Raji (cell line): Measurements from ENCODE around the gene HAPLN2.

Experiments used
- POLR2A ChIP-seq: IDR thresholded peaks from 2 replicates; pipeline ENCODE4 v1.6.1; 2011; ENCODE audit warnings: low read depth, low read length, control low read depth; ENCODE audit not compliant: insufficient read depth

Gene HAPLN2

DNA sequence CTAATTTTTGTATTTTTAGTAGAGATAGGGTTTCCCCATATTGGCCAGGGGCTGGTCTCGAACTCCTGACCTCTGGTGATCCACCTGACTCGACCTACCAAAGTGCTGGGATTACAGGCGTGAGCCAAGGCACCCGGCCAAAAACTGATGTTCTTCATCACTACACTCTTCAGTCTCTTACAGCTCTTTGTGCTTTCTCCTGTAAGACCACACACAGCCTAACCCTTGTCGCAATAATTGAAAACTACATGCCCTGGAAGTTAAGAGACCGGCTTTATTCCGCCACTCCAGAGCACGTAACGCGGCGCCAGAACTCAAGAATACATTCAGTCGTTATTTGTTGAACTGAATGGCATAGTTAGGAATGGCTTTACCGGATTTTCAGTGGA lies 18.5 kb upstream of the HAPLN2 start:
- TF ChIP-seq POLR2A, result no peak

DNA sequence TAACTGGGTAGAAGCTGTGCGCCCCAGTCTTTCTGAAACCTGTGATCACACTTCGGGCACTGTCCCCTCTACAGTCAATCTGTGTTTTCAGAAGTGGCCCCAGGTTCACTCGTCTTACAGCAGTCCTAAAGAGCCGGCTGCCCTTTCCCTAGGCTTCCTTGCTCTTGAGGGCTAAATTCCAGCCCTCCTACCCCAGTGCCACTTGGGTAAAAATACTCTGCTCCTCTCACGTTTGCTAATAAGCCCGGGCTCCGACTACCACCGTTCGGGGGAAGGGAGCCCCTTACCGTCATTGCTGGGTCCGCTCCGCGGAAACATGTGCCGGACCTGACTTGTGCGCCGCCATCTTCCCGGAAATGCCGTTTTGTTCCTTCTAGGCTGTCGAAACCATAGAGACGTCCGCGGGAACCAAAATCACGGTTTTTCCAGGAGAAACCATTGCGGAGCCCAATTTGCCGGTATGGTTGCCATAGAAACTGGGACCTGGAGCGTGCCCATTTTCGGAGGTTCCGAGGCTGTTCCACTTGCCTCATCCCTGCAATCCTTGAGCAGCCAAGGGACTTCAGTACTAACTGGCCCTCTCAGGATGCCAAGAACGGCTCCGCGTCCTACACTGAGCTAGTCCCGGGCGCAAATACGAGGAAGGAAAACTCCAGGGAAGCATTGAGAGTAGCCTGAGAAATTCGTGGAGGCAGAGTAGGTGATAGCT lies 17.9 kb upstream of the HAPLN2 start, which contains the start of gene GPATCH4:
Gene GPATCH4 (minus strand): TSS at position 358 of the 709 bp plus-strand sequence.
- TF ChIP-seq POLR2A, result peak; percentile 83

DNA sequence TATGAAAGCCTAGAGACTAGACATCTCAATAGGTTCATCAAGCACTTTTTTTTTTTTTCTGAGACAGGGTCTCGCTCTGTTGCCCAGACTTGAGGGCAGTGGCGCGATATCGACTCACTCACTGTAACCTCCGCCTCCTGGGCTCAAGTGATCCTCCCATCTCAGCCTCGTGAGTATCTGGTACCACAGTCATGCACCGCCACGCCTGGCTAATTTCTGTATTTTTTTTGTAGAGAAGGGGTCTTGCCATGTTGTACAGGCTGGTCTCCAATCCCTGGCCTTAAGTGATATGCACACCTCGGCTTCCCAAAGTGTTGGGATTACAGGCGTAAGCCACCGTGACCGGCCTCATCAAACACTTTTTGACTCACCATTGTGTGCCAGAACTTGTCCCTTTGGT lies 17.3 kb upstream of the HAPLN2 start:
- TF ChIP-seq POLR2A, result no peak

DNA sequence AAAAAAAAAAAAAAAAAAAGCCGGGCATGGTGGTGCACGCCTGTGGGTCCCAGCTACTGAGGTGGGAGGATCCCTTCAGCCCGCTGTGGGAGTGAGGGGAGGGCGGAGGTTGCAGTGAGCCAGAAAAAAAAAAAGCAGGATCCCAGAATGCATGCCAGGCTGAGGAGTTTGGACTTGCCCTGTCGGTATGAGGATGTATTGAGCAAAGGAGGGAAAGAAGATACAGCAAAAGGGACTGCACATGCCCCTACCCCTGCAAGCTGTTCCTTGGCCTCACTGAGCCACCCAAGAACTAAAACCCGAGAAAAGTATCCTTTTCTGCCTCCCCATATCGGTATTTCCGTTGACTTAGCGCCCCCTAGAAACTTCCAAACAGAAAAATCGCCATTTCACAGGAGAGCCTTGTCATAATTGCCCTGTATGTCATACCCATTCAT lies 16.6 kb upstream of the HAPLN2 start:
- 0 out of 2 replicates have a peak, but pooled peaks have one; percentile 14 for TF ChIP-seq POLR2A

DNA sequence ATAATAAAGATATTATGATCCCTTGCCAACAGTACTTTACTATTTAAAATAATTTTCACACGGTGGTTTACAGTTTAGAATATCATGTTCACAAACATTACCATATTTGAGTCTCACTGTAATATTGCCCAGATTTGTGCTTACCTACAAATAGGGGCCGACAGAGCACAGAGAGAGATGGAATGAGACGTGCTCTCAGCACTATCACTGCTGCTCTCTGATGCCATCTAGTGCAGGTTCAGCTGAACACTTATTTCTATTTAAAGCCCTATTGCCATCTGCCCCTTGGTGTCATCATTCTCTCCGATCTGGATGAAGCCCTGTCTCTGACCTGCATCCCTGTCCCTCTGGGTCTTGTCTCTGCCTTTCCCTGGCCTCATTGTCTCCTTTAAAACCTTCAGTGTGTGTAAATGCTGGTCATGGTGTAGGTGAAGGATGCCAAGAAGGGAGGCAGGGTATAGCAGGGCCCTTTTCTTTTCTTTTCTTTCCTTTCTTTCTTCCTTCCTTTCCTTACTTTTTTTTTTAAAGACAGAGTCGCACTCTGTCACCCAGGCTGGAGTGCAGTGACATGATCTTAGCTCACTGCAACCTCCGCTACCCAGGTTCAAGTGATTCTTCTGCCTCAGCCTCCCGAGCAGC lies 11.1 kb upstream of the HAPLN2 start:
- TF ChIP-seq POLR2A, result 0 out of 2 replicates have a peak, but pooled peaks have one; percentile 23

DNA sequence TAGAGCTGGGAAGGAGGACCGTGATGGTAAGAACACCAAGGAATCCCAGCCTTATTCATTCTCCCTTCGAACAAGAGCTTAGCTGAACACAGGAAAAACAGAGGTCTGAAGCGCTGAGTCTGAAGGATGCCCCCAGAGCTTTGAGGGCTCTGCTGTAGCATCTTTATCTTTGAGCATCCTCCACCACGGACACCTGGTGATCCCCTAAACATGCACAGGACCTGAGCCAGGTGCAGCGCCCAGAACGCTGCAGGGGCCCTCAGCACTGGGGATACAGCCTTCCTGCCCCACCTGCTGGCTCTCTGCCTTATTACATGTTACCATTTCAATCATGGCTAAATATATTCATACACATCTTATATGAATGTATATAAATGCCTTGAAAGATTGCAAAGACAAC lies 10.2 kb upstream of the HAPLN2 start:
- TF ChIP-seq POLR2A, result no peak

DNA sequence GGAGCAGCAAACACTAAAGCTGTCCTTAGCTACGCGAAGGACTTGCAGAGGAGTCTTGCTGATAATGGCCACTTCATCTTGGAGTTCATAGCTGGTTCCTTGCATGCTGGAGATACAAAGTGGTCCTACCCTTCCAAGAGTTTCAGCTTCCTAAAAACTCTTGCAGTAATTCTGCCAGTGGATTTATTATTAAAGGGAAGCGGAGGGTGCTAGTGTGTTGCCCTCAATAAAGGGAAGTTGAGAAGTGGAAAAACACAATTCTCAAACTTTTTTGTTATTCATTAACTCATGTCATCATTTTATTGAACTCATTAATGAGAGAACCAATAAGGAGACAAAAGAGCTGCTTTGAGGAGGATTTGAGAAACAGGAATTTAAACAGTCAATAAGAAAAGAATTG lies 6.5 kb upstream of the HAPLN2 start:
- TF ChIP-seq POLR2A, result no peak

DNA sequence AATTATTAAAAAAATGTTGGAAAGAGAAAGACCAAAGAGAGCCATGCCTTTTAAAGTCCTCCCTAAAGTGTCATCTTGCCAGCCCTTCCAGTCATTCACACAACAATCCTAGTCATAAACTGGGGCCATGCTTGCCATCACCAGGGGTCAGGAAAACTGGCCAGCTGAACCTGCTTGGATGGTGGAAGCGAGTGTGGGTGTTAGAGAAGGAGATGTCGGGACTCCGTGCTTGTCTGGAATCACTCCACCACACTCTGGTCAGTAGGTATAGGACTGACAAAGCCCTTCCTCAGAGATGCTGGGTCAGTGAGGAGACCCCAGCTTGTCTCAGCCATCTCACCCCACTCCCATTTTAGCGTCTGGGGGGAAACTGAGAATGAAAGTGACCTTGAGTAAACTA lies 3.3 kb upstream of the HAPLN2 start:
- no peak for TF ChIP-seq POLR2A

DNA sequence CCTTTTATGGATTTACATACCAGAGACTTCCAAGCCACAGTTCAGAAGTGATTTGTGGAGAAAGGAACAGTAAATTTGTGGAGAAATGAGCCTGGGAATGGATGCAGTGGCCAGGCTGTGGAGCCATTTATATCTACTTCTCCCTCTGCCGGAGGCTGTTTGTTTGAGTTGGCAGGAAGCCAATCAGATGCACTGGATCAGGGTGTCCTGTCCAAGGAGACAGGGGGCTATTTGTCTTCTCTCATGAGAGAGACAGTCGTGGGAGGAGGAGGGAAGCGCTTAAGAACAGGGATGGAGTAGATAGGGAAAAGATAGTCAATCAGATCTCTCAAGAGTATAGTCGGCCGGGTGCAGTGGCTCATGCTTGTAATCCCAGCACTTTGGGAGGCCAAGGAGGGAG lies 2.8 kb upstream of the HAPLN2 start:
- TF ChIP-seq POLR2A, result no peak

DNA sequence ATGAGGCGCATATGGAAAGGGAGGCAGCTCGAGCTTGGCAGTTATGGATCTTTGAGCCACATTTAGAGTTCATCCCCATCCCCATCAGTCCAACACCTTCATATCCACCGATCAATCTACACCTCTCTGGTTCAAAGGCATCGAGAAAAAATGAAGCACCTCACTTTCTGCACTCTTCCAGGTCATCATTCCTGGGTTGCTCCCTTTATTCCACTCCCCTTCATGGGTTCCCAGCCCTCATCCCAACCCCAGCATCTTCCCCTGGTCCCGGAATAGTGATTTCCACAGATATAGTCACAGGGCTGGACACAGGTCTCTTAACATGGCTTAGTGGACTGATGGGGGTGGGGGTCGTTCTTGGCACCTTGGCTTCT lies 354 bp downstream of the HAPLN2 start:
- no peak for TF ChIP-seq POLR2A

DNA sequence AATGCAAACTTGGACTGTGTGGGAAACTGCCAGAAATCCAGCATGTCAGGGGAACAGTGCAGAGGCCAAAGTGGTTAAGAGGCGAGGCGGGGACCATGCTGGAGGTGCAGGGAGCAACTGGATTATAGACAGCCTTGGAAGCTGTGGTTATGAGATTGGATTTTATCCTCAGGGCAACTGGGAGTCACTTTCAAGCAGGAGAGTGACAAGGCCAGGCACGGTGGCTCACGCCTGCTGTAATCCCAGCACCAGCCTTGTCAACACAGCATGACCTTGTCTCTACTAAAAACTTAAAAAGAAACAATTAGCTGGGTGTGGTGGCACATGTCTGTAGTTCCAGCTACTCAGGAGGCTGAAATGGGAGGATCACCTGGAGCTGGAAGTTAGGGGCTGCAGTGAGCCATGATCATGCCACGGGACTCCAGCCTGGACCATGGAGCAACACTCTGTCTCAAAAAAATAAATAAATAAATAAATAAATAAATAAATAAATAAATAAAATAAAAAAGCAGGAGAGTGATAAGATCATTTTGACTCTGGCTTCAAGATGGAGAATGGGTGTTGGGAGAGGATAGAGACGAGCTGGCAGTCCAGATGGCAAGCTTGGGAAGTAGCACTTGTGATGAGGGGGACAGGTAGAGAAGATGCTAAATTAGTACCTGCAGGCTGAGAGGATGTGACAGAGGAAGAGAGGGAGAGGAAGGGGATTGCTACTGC lies 3.5 kb downstream of the HAPLN2 start:
- TF ChIP-seq POLR2A, result no peak

DNA sequence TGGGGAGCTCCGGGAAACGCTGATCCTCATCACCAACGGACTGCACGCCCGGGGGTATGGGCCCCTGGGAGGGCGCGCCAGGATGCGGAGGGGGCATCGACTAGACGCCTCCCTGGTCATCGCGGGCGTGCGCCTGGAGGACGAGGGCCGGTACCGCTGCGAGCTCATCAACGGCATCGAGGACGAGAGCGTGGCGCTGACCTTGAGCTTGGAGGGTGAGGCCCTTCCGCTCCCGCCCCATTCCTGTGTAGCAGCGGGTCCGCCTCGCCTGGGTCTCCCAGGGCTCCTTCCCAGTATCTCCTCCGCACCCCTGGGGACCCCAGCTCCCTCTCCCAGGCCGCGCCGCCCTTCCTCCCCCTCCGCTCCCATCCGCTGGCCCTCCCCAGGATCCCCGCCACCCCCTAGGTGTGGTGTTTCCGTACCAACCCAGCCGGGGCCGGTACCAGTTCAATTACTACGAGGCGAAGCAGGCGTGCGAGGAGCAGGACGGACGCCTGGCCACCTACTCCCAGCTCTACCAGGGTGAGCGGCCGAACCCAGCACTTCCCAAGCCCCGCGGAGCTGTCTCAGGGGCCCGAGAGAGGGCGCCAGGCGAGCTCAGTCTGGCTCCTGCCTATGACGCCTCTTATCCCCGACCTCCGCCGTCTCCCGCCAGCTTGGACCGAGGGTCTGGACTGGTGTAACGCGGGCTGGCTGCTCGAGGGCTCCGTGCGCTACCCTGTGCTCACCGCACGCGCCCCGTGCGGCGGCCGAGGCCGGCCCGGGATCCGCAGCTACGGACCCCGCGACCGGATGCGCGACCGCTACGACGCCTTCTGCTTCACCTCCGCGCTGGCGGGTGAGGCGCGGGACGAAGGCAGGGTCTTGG lies 5.0 kb downstream of the HAPLN2 start:
- no peak for TF ChIP-seq POLR2A

DNA sequence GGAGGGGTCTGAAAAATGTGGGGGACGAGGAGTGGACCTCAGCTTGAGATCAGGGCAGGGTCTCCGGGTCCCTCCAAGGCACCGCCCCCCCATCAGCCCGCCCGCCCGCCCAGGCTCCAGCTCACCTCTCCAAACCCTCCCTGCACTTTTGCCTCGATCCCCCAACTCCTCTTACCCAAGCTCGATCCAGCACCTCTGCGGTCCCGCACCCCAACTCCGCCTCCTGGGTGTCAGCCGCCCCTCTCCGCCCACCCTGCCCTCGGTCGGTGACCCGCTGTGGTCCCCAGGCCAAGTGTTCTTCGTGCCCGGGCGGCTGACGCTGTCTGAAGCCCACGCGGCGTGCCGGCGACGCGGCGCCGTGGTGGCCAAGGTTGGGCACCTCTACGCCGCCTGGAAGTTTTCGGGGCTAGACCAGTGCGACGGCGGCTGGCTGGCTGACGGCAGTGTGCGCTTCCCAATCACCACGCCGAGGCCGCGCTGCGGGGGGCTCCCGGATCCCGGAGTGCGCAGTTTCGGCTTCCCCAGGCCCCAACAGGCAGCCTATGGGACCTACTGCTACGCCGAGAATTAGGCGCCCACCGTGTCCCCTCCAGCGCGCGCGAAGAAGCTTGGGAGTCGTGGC lies 5.7 kb downstream of the HAPLN2 start:
- no peak for TF ChIP-seq POLR2A

DNA sequence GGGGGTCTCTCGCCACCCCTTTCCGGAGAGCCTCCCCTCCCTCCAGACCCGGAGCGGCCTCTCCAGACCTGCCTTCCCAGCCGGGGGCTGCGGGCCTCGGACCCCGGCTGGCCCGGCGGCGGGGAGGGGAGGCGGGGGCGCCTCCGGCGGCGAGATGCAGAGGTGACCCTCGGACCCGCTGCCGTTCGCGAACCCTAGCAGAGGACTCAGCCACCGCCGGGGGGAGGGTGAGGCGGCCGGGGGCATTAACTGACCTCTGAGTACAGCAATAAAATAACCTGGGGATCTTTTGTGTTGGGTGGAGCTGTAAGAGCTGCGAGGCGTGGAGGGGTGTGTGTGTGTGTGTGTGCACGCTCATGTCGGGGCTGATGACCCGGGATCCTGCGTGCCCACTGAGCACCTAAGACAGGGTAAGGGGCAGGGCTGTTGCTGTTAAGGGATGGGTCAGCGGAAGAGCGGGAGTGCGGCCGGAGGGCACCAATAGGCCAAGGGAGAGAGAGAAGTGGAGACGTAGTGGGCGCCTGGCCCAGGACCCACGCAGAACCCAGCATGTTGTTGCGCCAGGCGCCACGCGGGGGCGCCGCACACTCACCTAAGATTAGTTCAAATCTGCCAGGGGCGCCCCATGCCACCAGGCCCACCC lies 6.3 kb downstream of the HAPLN2 start:
- TF ChIP-seq POLR2A, result no peak
